A549 (cell line): ENCODE measurements around the gene TMIGD1. TPM values are rescaled to one million over a fixed set of nuclear protein-coding genes. Genes with fewer than 3 reads are reported as not detected.

ENCODE experiments used
- ATAC-seq, 2 experiments: fragments of 200-7000 bp in 1 of 2; fragments of >200 bp in 1 of 2; cut with Nextera tagmentation in 1 of 2; cut with Tn5 transposase in 1 of 2; 3 replicates each; pipeline versions ENCODE4 v1.8.0 to v1.9.1; 2018 to 2020; ENCODE audit warnings: mild to moderate bottlenecking in 1 of 2, moderate library complexity in 1 of 2
- CTCF ChIA-PET: fragments of 300-600 bp; sonication (Branson Sonifier 250); formaldehyde crosslinking; extraction: SDS; loops from one replicate; lab custom pipeline; 2021; ENCODE audit warnings: antibody characterized with exemption, inconsistent platforms; lab: Yijun Ruan, JAX
- POLR2A ChIA-PET: fragments of 350-600 bp; formaldehyde crosslinking; extraction: SDS; loops from one replicate; lab custom pipeline; 2021; ENCODE audit warnings: antibody characterized with exemption, inconsistent platforms; lab: Yijun Ruan, JAX
- DNase-seq, 2 experiments: peaks; one replicate each; pipeline versions ENCODE4 v3.0.0 to v3.0.0-alpha.2; 2011 to 2016; ENCODE audit warnings: low read depth in 1 of 2, low spot score in 1 of 2
- FAIRE-seq: peaks from 2 replicates; lab custom pipeline; 2011; peaks lifted over from hg19 to GRCh38; lab: Jason Lieb, UNC
- H3K27ac ChIP-seq, 2 experiments: fragments of >200 bp; sonication (Bioruptor Twin); formaldehyde crosslinking; 3 replicates each; pipeline ENCODE4 v1.5.1; 2016 to 2017
- H3K4me1 ChIP-seq: fragments of >200 bp; sonication (Bioruptor Twin); formaldehyde crosslinking; 3 replicates; pipeline ENCODE4 v1.6.1; 2016
- H3K4me2 ChIP-seq: fragments of >200 bp; sonication (Bioruptor Twin); formaldehyde crosslinking; 3 replicates; pipeline ENCODE4 v1.6.1; 2016
- H3K4me3 ChIP-seq: fragments of >200 bp; sonication (Bioruptor Twin); formaldehyde crosslinking; 3 replicates; pipeline ENCODE4 v1.5.1; 2016
- H3K9me3 ChIP-seq: fragments of >200 bp; sonication (Bioruptor Twin); formaldehyde crosslinking; 3 replicates; pipeline ENCODE4 v1.6.1; 2016
- ATOH8 ChIP-seq: fragments of 250-450 bp; sonication (Bioruptor Pico); IDR thresholded peaks from 2 replicates; pipeline ENCODE4 v1.5.0; 2020; ENCODE audit warnings: low read depth, mild to moderate bottlenecking, moderate library complexity
- CBX8 ChIP-seq: fragments of 200-600 bp; sonication (generic); IDR thresholded peaks from 2 replicates; pipeline ENCODE4 v1.6.1; 2016
- CEBPB ChIP-seq, 2 experiments: fragments of >200 bp in 1 of 2; sonication (Bioruptor Twin) in 1 of 2; formaldehyde crosslinking in 1 of 2; IDR thresholded peaks; 2 replicates each; pipeline ENCODE4 v1.6.1; 2012 to 2016
- EHF ChIP-seq: fragments of 250-450 bp; sonication (Bioruptor Pico); IDR thresholded peaks from 2 replicates; pipeline ENCODE4 v1.5.0; 2020; ENCODE audit warnings: mild to moderate bottlenecking
- EP300 ChIP-seq, 2 experiments: fragments of >200 bp; sonication (Bioruptor Twin); formaldehyde crosslinking; IDR thresholded peaks; 2 replicates in 1 of 2; 3 replicates in 1 of 2; pipeline ENCODE4 v1.6.1; 2016 to 2017
- FOSB ChIP-seq: fragments of 250-450 bp; sonication (Bioruptor Pico); IDR thresholded peaks from 2 replicates; pipeline ENCODE4 v1.5.0; 2020; ENCODE audit warnings: mild to moderate bottlenecking, moderate library complexity
- FOXS1 ChIP-seq: fragments of 250-450 bp; sonication (Bioruptor Pico); IDR thresholded peaks from 2 replicates; pipeline ENCODE4 v1.5.0; 2020; ENCODE audit warnings: mild to moderate bottlenecking, moderate library complexity
- HOXA7 ChIP-seq: fragments of 250-450 bp; sonication (Bioruptor Pico); IDR thresholded peaks from 2 replicates; pipeline ENCODE4 v1.5.0; 2020; ENCODE audit warnings: mild to moderate bottlenecking, moderate library complexity
- JUN ChIP-seq, 2 experiments: fragments of >200 bp; sonication (Bioruptor Twin); formaldehyde crosslinking; IDR thresholded peaks; 2 replicates in 1 of 2; 3 replicates in 1 of 2; pipeline ENCODE4 v1.6.1; 2016 to 2017
- KDM1A ChIP-seq: fragments of 200-600 bp; sonication (generic); IDR thresholded peaks from 2 replicates; pipeline ENCODE4 v1.6.1; 2016; ENCODE audit warnings: low read depth, mild to moderate bottlenecking
- KDM5A ChIP-seq: fragments of 200-600 bp; sonication (generic); IDR thresholded peaks from 2 replicates; pipeline ENCODE4 v1.6.1; 2016; ENCODE audit warnings: antibody characterized with exemption, mild to moderate bottlenecking
- MAFK ChIP-seq: fragments of 450-650 bp; IDR thresholded peaks from 2 replicates; pipeline ENCODE4 v1.6.1; 2014; ENCODE audit not compliant: partially characterized antibody
- NR3C1 ChIP-seq: fragments of >200 bp; sonication (Bioruptor Twin); formaldehyde crosslinking; IDR thresholded peaks from 3 replicates; pipeline ENCODE4 v1.6.1; 2017
- PHF8 ChIP-seq: fragments of 200-600 bp; sonication (generic); IDR thresholded peaks from 2 replicates; pipeline ENCODE4 v1.6.1; 2016; ENCODE audit warnings: low read depth, mild to moderate bottlenecking, antibody characterized with exemption, moderate library complexity, borderline replicate concordance
- POLR2AphosphoS2 ChIP-seq: conservative IDR thresholded peaks from 2 replicates; pipeline ENCODE4 v1.6.1; 2012; ENCODE audit warnings: low read length, improper control_type of control experiment, inconsistent platforms
- RAD21 ChIP-seq, 2 experiments: fragments of >200 bp in 1 of 2; sonication (Bioruptor Twin) in 1 of 2; formaldehyde crosslinking in 1 of 2; IDR thresholded peaks in 1 of 2; conservative IDR thresholded peaks in 1 of 2; 2 replicates in 1 of 2; 3 replicates in 1 of 2; pipeline ENCODE4 v1.6.1; 2012 to 2018; ENCODE audit warnings: inconsistent platforms in 1 of 2
- RFX5 ChIP-seq: fragments of 450-650 bp; IDR thresholded peaks from 2 replicates; pipeline ENCODE4 v1.7.1; 2014; ENCODE audit warnings: antibody characterized with exemption, mild to moderate bottlenecking, moderate library complexity
- RNF2 ChIP-seq: fragments of 200-600 bp; sonication (generic); IDR thresholded peaks from 2 replicates; pipeline ENCODE4 v1.6.1; 2016; ENCODE audit warnings: low read depth, mild to moderate bottlenecking, antibody characterized with exemption, moderate library complexity, borderline replicate concordance
- SMC3 ChIP-seq: fragments of >200 bp; sonication (Bioruptor Twin); formaldehyde crosslinking; IDR thresholded peaks from 3 replicates; pipeline ENCODE4 v1.6.1; 2018; ENCODE audit warnings: inconsistent platforms
- TFCP2L1 ChIP-seq: fragments of 250-450 bp; sonication (Bioruptor Pico); IDR thresholded peaks from 2 replicates; pipeline ENCODE4 v1.5.0; 2021; ENCODE audit warnings: mild to moderate bottlenecking
- TP53 ChIP-seq: fragments of 250-450 bp; sonication (Bioruptor Pico); IDR thresholded peaks from 2 replicates; pipeline ENCODE4 v1.5.0; 2021; ENCODE audit warnings: mild to moderate bottlenecking, moderate library complexity
- USF2 ChIP-seq: fragments of 450-650 bp; IDR thresholded peaks from 2 replicates; pipeline ENCODE4 v1.6.1; 2014; ENCODE audit warnings: antibody characterized with exemption
- ZC3H11A ChIP-seq: fragments of 450-650 bp; IDR thresholded peaks from 2 replicates; pipeline ENCODE4 v1.6.1; 2014; ENCODE audit warnings: antibody characterized with exemption, mild to moderate bottlenecking
- ZNF302 ChIP-seq: fragments of 250-450 bp; sonication (Bioruptor Pico); IDR thresholded peaks from 2 replicates; pipeline ENCODE4 v1.9.0; 2021; ENCODE audit warnings: inconsistent platforms, mild to moderate bottlenecking, moderate library complexity
- ZSCAN20 ChIP-seq: fragments of 250-450 bp; sonication (Bioruptor Pico); IDR thresholded peaks from 2 replicates; pipeline ENCODE4 v1.8.0; 2022; ENCODE audit warnings: mild to moderate bottlenecking, moderate library complexity
- WGBS: methylation state at CpG from one replicate; pipeline ENCODE4 v1.1.6; 2017; ENCODE audit errors: missing lambda C conversion rate; 5-methylcytosine and 5-hydroxymethylcytosine counted together
- polyA plus RNA-seq, 4 experiments: library from polyadenylated mRNA; depleted of rRNA in 3 of 4; stranded (reverse); fragments of >200 nt; fragmentation: RNase III in 1 of 4; extraction: RNeasy Plus Mini Kit Qiagen cat#74134 plus additional on column Dnase treatment in 1 of 4; gene quantifications; 2 replicates in 3 of 4; 3 replicates in 1 of 4; pipeline ENCODE4 v1.2.3, GENCODE V29; 2011 to 2017
- TF ChIP-seq, protein P1 (sequence below): fragments of >200 bp; sonication (Bioruptor Twin); formaldehyde crosslinking; IDR thresholded peaks from 2 replicates; pipeline ENCODE4 v1.6.1; 2016
- TF ChIP-seq, protein P2 (sequence below): fragments of 200-600 bp; sonication (generic); IDR thresholded peaks from 2 replicates; pipeline ENCODE4 v1.6.1; 2016; ENCODE audit warnings: antibody characterized with exemption, mild to moderate bottlenecking, moderate library complexity
- TF ChIP-seq, protein P3 (sequence below): IDR thresholded peaks from 2 replicates; pipeline ENCODE4 v1.6.1; 2012
- TF ChIP-seq, protein P4 (sequence below): fragments of 250-450 bp; sonication (Bioruptor Pico); IDR thresholded peaks from 2 replicates; pipeline ENCODE4 v1.5.0; 2021; ENCODE audit warnings: mild to moderate bottlenecking, moderate library complexity, borderline replicate concordance
- TF ChIP-seq, protein P5 (sequence below): fragments of 150-350 bp; IDR thresholded peaks from 2 replicates; pipeline ENCODE4 v1.6.1; 2014; ENCODE audit warnings: low read depth, mild to moderate bottlenecking, low read length
- TF ChIP-seq, protein P6 (sequence below): IDR thresholded peaks from 2 replicates; pipeline ENCODE4 v1.6.1; 2012

The TMIGD1 gene
- polyA plus RNA-seq, 2 of the 4 experiments (the other 2 are of a cell fraction), result not detected

- 84% methylated on average over 3 of the region's 3 CpGs for WGBS
- DNase-seq, result no peak
- no peak for ATAC-seq
- no peak for FAIRE-seq
- TF ChIP-seq RNF2 (no peak), ZSCAN20 (no peak), MAFK (no peak), RFX5 (no peak), HOXA7 (CRISPR knock-in tag) (no peak), FOXS1 (CRISPR knock-in tag) (no peak), PHF8 (no peak), FOSB (CRISPR knock-in tag) (no peak), EP300 (IDR thresholded peaks at IDR 0.05) (no peak), ZNF302 (no peak), NR3C1 (no peak), POLR2AphosphoS2 (no peak), CEBPB (IDR thresholded peaks at IDR 0.05) (no peak), TFCP2L1 (CRISPR knock-in tag) (no peak), KDM1A (no peak), SMC3 (no peak)
- TF ChIP-seq, protein P1, sequence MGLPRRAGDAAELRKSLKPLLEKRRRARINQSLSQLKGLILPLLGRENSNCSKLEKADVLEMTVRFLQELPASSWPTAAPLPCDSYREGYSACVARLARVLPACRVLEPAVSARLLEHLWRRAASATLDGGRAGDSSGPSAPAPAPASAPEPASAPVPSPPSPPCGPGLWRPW, result no peak
- TF ChIP-seq, protein P2, sequence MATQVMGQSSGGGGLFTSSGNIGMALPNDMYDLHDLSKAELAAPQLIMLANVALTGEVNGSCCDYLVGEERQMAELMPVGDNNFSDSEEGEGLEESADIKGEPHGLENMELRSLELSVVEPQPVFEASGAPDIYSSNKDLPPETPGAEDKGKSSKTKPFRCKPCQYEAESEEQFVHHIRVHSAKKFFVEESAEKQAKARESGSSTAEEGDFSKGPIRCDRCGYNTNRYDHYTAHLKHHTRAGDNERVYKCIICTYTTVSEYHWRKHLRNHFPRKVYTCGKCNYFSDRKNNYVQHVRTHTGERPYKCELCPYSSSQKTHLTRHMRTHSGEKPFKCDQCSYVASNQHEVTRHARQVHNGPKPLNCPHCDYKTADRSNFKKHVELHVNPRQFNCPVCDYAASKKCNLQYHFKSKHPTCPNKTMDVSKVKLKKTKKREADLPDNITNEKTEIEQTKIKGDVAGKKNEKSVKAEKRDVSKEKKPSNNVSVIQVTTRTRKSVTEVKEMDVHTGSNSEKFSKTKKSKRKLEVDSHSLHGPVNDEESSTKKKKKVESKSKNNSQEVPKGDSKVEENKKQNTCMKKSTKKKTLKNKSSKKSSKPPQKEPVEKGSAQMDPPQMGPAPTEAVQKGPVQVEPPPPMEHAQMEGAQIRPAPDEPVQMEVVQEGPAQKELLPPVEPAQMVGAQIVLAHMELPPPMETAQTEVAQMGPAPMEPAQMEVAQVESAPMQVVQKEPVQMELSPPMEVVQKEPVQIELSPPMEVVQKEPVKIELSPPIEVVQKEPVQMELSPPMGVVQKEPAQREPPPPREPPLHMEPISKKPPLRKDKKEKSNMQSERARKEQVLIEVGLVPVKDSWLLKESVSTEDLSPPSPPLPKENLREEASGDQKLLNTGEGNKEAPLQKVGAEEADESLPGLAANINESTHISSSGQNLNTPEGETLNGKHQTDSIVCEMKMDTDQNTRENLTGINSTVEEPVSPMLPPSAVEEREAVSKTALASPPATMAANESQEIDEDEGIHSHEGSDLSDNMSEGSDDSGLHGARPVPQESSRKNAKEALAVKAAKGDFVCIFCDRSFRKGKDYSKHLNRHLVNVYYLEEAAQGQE, result no peak
- TF ChIP-seq, protein P3, sequence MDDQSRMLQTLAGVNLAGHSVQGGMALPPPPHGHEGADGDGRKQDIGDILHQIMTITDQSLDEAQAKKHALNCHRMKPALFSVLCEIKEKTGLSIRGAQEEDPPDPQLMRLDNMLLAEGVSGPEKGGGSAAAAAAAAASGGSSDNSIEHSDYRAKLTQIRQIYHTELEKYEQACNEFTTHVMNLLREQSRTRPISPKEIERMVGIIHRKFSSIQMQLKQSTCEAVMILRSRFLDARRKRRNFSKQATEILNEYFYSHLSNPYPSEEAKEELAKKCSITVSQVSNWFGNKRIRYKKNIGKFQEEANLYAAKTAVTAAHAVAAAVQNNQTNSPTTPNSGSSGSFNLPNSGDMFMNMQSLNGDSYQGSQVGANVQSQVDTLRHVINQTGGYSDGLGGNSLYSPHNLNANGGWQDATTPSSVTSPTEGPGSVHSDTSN, result no peak
- TF ChIP-seq, protein P4, sequence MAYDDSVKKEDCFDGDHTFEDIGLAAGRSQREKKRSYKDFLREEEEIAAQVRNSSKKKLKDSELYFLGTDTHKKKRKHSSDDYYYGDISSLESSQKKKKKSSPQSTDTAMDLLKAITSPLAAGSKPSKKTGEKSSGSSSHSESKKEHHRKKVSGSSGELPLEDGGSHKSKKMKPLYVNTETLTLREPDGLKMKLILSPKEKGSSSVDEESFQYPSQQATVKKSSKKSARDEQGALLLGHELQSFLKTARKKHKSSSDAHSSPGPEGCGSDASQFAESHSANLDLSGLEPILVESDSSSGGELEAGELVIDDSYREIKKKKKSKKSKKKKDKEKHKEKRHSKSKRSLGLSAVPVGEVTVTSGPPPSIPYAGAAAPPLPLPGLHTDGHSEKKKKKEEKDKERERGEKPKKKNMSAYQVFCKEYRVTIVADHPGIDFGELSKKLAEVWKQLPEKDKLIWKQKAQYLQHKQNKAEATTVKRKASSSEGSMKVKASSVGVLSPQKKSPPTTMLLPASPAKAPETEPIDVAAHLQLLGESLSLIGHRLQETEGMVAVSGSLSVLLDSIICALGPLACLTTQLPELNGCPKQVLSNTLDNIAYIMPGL, result no peak
- H3K4me2 ChIP-seq, result no peak overlapping the region
- peaks cover 19% of the 10 kb centered on the region for H3K4me1 ChIP-seq
- ChIA-PET CTCF (interaction anchor here (0.7 to 2.0 kb wide), 3 partner anchors 10 to 65 kb away, joined by 3 to 4 read pairs (median 3); no protein-coding TSS in a partner anchor), POLR2A (no interaction called here)
- H3K4me3 ChIP-seq, result no peak overlapping the region
- no peak overlapping the region for H3K27ac ChIP-seq
- H3K9me3 ChIP-seq, result no peaks in the 10 kb centered on the region
Observed at GRCh38 chr17:30274887-30275286, 59.0 kb downstream of the TMIGD1 start.

- 93% methylated on average over 6 of the region's 6 CpGs for WGBS
- ATAC-seq (no peak), FAIRE-seq (no peak), DNase-seq (no peak)
- Histone ChIP-seq H3K9me3 (no peaks in the 10 kb centered on the region), H3K4me3 (no peak overlapping the region), H3K27ac (no peak overlapping the region), H3K4me2 (no peak overlapping the region), H3K4me1 (peaks cover 19% of the 10 kb centered on the region)
- POLR2A ChIA-PET, result no interaction called here
- CTCF ChIA-PET, result interaction anchor here (0.7 to 2.0 kb wide), 4 partner anchors 11 to 169 kb away, joined by 3 to 6 read pairs (median 4); no protein-coding TSS in a partner anchor
- TF ChIP-seq EHF (CRISPR knock-in tag) (no peak), ATOH8 (CRISPR knock-in tag) (no peak), KDM5A (no peak), TP53 (no peak), RAD21 (conservative IDR thresholded peaks at IDR 0.05 in 1 of 2, IDR thresholded peaks at IDR 0.05 in 1 of 2) (no peak), MAFK (no peak), POLR2AphosphoS2 (no peak), ZC3H11A (no peak), USF2 (no peak), CBX8 (no peak), JUN (IDR thresholded peaks at IDR 0.05) (no peak)
- TF ChIP-seq, protein P5, sequence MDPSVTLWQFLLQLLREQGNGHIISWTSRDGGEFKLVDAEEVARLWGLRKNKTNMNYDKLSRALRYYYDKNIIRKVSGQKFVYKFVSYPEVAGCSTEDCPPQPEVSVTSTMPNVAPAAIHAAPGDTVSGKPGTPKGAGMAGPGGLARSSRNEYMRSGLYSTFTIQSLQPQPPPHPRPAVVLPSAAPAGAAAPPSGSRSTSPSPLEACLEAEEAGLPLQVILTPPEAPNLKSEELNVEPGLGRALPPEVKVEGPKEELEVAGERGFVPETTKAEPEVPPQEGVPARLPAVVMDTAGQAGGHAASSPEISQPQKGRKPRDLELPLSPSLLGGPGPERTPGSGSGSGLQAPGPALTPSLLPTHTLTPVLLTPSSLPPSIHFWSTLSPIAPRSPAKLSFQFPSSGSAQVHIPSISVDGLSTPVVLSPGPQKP, result no peak
- TF ChIP-seq, protein P6, sequence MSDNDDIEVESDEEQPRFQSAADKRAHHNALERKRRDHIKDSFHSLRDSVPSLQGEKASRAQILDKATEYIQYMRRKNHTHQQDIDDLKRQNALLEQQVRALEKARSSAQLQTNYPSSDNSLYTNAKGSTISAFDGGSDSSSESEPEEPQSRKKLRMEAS, result no peak
Observed at GRCh38 chr17:30273373-30273772, 60.5 kb downstream of the TMIGD1 start.
